Mesendoderm (in vitro differentiated cells): ENCODE data around the gene ERBB4.
"Not testable (repeated sequence)": the region's sequence is repeated elsewhere in the genome, so short reads cannot be mapped to it uniquely, and the experiment has no call there.

Experiments
- DNase-seq: peaks from one replicate; pipeline ENCODE4 v3.0.0; 2013
- H2AK5ac ChIP-seq: 2 replicates; pipeline ENCODE4 v1.6.1; 2013; ENCODE audit warnings: low read length, inconsistent platforms
- H2BK120ac ChIP-seq: 2 replicates; pipeline ENCODE4 v1.6.1; 2013; ENCODE audit warnings: low read depth, mild to moderate bottlenecking, low read length, moderate library complexity, mixed read lengths
- H2BK15ac ChIP-seq: replicated peaks from 2 replicates; pipeline ENCODE4 v1.6.1; 2013; ENCODE audit warnings: low read depth, mild to moderate bottlenecking, moderate library complexity
- H2BK5ac ChIP-seq: 2 replicates; pipeline ENCODE4 v1.6.1; 2013; ENCODE audit warnings: low read length, inconsistent platforms
- H3K18ac ChIP-seq: 2 replicates; pipeline ENCODE4 v1.6.1; 2013; ENCODE audit warnings: mild to moderate bottlenecking, low read length, mixed read lengths
- H3K23ac ChIP-seq: one replicate; pipeline ENCODE4 v1.6.1; 2013; ENCODE audit warnings: low read length
- H3K27ac ChIP-seq: 2 replicates; pipeline ENCODE4 v1.5.1; 2013; ENCODE audit warnings: low read depth, mild to moderate bottlenecking, inconsistent platforms, low read length, moderate library complexity
- H3K27me3 ChIP-seq: 2 replicates; pipeline ENCODE4 v1.6.1; 2013; ENCODE audit warnings: low read length, control low read depth, mild to moderate bottlenecking, inconsistent platforms; ENCODE audit not compliant: insufficient read depth, poor library complexity
- H3K36me3 ChIP-seq: 2 replicates; pipeline ENCODE4 v1.6.1; 2013; ENCODE audit warnings: low read length, inconsistent platforms; ENCODE audit not compliant: control insufficient read depth, insufficient read depth
- H3K4ac ChIP-seq: one replicate; pipeline ENCODE4 v1.6.1; 2013; ENCODE audit warnings: low read depth, mild to moderate bottlenecking, low read length, moderate library complexity
- H3K4me1 ChIP-seq: 2 replicates; pipeline ENCODE4 v1.6.1; 2013; ENCODE audit warnings: low read depth, low read length, inconsistent platforms; ENCODE audit not compliant: control insufficient read depth
- H3K4me2 ChIP-seq: 2 replicates; pipeline ENCODE4 v1.6.1; 2013; ENCODE audit warnings: low read length
- H3K4me3 ChIP-seq: 2 replicates; pipeline ENCODE4 v1.5.1; 2013; ENCODE audit warnings: mild to moderate bottlenecking, low read length
- H3K56ac ChIP-seq: one replicate; pipeline ENCODE4 v1.6.1; 2013; ENCODE audit warnings: low read length
- H3K79me1 ChIP-seq: 2 replicates; pipeline ENCODE4 v1.6.1; 2013; ENCODE audit warnings: low read length, inconsistent platforms
- H3K79me2 ChIP-seq: 2 replicates; pipeline ENCODE4 v1.6.1; 2013; ENCODE audit warnings: mild to moderate bottlenecking, low read length; ENCODE audit not compliant: control insufficient read depth, insufficient read depth
- H3K9ac ChIP-seq: 2 replicates; pipeline ENCODE4 v1.6.1; 2013; ENCODE audit warnings: low read length, inconsistent platforms
- H4K5ac ChIP-seq: one replicate; pipeline ENCODE4 v1.6.1; 2013; ENCODE audit warnings: low read length
- H4K8ac ChIP-seq: one replicate; pipeline ENCODE4 v1.6.1; 2013; ENCODE audit warnings: low read depth, mild to moderate bottlenecking, control low read depth, low read length, moderate library complexity
- WGBS: extraction: QIAGEN DNeasy Blood & Tissue Kit; methylation state at CpG from one replicate; pipeline ENCODE4 v1.1.7; 2013; ENCODE audit warnings: low lambda C conversion rate, missing lambda C conversion rate; ENCODE audit not compliant: insufficient coverage; ENCODE audit errors: extremely low coverage; 5-methylcytosine and 5-hydroxymethylcytosine counted together

Gene ERBB4

DNA sequence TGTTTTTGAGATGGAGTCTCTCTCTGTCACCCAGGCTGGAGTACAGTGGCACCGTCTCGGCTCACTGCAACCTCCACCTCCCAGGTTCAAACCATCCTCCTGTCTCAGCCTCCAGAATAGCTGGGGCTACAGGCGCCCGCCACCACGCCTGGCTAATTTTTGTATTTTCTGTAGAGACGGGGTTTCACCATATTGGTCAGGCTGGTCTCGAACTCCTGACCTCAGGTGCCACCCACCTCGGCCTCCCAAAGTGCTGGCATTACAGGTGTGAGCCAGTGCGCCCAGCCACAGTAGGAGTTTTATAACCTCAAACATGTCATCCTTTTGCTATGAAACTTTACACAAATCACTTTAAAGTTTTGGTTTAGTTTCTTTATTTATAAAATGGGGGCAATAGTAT lies 816.7 kb downstream of the ERBB4 start:
- not testable (repeated sequence) for H3K4me3 ChIP-seq, DNase-seq, H3K36me3 ChIP-seq, H3K27me3 ChIP-seq, H3K4ac ChIP-seq, H4K5ac ChIP-seq, H4K8ac ChIP-seq, H3K4me2 ChIP-seq, H2AK5ac ChIP-seq, H3K56ac ChIP-seq, H2BK120ac ChIP-seq, H3K79me1 ChIP-seq, H3K9ac ChIP-seq, H3K4me1 ChIP-seq, H3K23ac ChIP-seq, H3K27ac ChIP-seq, H2BK5ac ChIP-seq, H2BK15ac ChIP-seq, H3K18ac ChIP-seq, H3K79me2 ChIP-seq
- no CpG with 5 or more reads among the region's 9 CpGs for WGBS

DNA sequence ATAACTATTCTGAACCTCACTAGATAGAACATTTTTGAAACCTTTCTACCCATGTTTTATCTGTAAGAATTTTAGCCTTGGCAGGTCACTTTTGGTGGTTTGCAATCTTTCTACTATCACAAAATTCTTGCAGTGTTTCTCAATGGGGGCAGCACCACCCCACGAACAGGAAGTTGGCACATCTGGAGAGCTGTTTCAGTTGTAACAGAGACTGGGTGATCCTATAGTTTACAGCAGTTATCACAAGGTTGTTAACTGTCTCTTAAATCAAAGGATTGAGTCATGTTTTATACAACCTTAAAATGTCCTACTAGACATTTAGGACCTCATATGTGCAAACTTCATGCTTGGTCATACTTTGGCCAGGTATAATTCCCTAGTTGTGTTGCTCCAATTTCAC lies 829.2 kb downstream of the ERBB4 start:
- H3K4me1 ChIP-seq, result no peaks in the 10 kb centered on the region
- no peak overlapping the region for H2AK5ac ChIP-seq
- no peak overlapping the region for H2BK120ac ChIP-seq
- no peaks in the 10 kb centered on the region for H3K27me3 ChIP-seq
- H3K79me1 ChIP-seq, result no peaks in the 10 kb centered on the region
- H3K4ac ChIP-seq, result no peak overlapping the region
- H3K36me3 ChIP-seq, result no peaks in the 10 kb centered on the region
- no peak overlapping the region for H2BK15ac ChIP-seq
- WGBS, result no CpG with 5 or more reads among the region's 1 CpG
- no peak overlapping the region for H3K4me3 ChIP-seq
- H4K8ac ChIP-seq, result no peak overlapping the region
- no peak overlapping the region for H3K4me2 ChIP-seq
- no peak overlapping the region for H3K27ac ChIP-seq
- H3K23ac ChIP-seq, result no peak overlapping the region
- no peaks in the 10 kb centered on the region for H3K79me2 ChIP-seq
- H4K5ac ChIP-seq, result no peak overlapping the region
- no peak overlapping the region for H3K9ac ChIP-seq
- no peak for DNase-seq
- no peak overlapping the region for H3K18ac ChIP-seq
- no peak overlapping the region for H3K56ac ChIP-seq
- no peak overlapping the region for H2BK5ac ChIP-seq

DNA sequence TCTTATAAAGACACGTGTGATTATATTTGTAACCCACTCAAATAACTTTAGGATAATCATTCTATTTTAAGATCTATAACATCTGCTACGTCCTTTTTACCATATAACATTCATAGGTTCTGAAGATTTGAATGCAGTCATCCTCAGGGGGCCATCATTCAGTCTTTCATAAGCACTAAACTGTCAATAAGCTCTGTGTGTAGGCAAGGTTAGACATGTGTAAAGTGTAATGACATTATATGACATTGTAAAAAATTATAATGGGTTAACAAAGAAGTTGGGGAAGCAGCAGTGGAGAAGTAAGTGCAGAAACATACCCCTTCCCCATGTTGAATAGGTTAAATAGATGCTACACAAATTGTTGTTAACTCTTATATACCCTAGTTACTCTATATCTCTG lies 845.9 kb downstream of the ERBB4 start:
- Histone ChIP-seq H3K36me3 (no peaks in the 10 kb centered on the region), H3K79me2 (no peaks in the 10 kb centered on the region), H3K27ac (no peak overlapping the region), H3K4me3 (no peak overlapping the region), H4K5ac (no peak overlapping the region), H2AK5ac (no peak overlapping the region), H4K8ac (no peak overlapping the region), H2BK5ac (no peak overlapping the region), H3K9ac (no peak overlapping the region), H3K23ac (no peak overlapping the region), H3K4ac (no peak overlapping the region), H3K79me1 (no peaks in the 10 kb centered on the region), H3K56ac (no peak overlapping the region), H3K4me1 (no peaks in the 10 kb centered on the region), H2BK120ac (no peak overlapping the region), H3K4me2 (no peak overlapping the region), H3K27me3 (no peaks in the 10 kb centered on the region), H2BK15ac (no peak overlapping the region), H3K18ac (no peak overlapping the region)
- no CpG with 5 or more reads among the region's 2 CpGs for WGBS
- no peak for DNase-seq

DNA sequence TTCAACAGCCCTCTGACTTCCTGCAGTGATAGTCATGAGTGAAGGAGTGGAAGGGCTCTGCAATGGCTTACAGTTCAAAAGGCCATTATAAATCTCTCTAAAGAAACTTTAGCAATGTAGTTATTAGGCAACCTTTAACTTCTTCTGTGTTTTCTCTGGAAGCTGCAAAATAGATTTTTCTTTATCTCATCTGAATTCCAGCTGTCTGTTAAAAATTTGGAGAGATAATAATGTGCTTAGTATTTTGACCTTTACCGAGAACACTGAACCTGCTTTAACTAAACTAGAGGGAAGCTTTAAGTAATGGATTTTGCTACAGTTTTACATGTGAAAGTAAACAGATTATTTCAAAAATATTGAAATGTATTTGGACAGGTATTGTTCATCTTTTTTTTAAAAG lies 847.9 kb downstream of the ERBB4 start:
- H3K4me2 ChIP-seq, result no peak overlapping the region
- H3K23ac ChIP-seq, result no peak overlapping the region
- no peak overlapping the region for H3K27ac ChIP-seq
- H3K79me1 ChIP-seq, result no peaks in the 10 kb centered on the region
- H3K79me2 ChIP-seq, result no peaks in the 10 kb centered on the region
- no peak overlapping the region for H2AK5ac ChIP-seq
- H3K18ac ChIP-seq, result no peak overlapping the region
- no CpG with 5 or more reads among the region's 1 CpG for WGBS
- H3K56ac ChIP-seq, result no peak overlapping the region
- H4K8ac ChIP-seq, result no peak overlapping the region
- no peak for DNase-seq
- no peak overlapping the region for H3K4ac ChIP-seq
- no peaks in the 10 kb centered on the region for H3K4me1 ChIP-seq
- no peak overlapping the region for H2BK5ac ChIP-seq
- no peak overlapping the region for H2BK15ac ChIP-seq
- H3K9ac ChIP-seq, result no peak overlapping the region
- no peak overlapping the region for H2BK120ac ChIP-seq
- H4K5ac ChIP-seq, result no peak overlapping the region
- no peaks in the 10 kb centered on the region for H3K36me3 ChIP-seq
- no peak overlapping the region for H3K4me3 ChIP-seq
- no peaks in the 10 kb centered on the region for H3K27me3 ChIP-seq

DNA sequence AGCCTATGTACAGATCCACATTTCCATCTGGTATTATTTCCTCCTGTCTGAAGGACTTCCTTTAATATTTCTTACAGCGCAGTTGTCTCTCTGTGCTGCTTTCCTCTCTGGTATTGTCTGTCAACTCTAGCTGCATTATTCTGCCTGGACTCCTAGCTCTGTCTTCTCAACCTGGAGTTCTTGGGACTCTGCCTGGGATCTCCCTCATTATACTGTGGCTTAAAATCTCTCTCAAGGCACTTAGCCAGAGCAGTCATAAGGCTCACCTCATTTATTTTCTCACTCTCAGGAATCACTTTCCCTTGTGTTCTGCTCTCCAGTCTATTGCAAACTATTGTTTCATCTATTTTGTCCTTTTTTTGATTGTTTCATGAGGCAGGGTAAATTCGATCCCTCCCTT lies 850.4 kb downstream of the ERBB4 start:
- WGBS, result no CpG with 5 or more reads among the region's 2 CpGs
- Histone ChIP-seq H3K27ac (no peak overlapping the region), H3K36me3 (no peaks in the 10 kb centered on the region), H3K9ac (no peak overlapping the region), H3K79me1 (no peaks in the 10 kb centered on the region), H4K8ac (no peak overlapping the region), H3K79me2 (no peaks in the 10 kb centered on the region), H3K4me1 (no peaks in the 10 kb centered on the region), H2BK120ac (no peak overlapping the region), H3K18ac (no peak overlapping the region), H3K23ac (no peak overlapping the region), H3K4me3 (no peak overlapping the region), H2BK15ac (no peak overlapping the region), H4K5ac (no peak overlapping the region), H2BK5ac (no peak overlapping the region), H3K4ac (no peak overlapping the region), H3K27me3 (no peaks in the 10 kb centered on the region), H3K56ac (no peak overlapping the region), H3K4me2 (no peak overlapping the region), H2AK5ac (no peak overlapping the region)
- DNase-seq, result no peak

DNA sequence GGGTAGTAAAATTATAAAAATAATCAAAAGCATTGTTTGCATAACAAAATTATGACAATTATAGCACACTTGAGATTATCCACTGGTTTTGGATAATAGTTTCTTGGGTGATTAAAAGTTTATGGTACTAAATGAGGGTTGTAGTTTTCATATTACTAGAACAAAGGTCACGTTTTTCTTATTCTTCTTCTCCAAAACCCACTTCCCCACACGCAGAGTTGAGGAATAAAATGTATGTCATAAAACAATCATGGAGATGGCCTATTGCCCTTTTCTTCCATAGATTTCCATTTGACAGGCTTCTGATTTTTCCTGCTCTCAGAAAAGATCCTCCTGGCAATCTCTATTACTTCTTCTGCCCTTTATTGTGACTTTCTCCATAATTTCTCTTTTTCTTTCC lies 863.9 kb downstream of the ERBB4 start:
- H2BK15ac ChIP-seq, result no peak overlapping the region

More for the DNA sequence above, 863.9 kb downstream of the ERBB4 start:
- DNase-seq, result no peak
- WGBS, result no CpG with 5 or more reads among the region's 2 CpGs
- Histone ChIP-seq H3K79me1 (no peaks in the 10 kb centered on the region), H3K27me3 (no peaks in the 10 kb centered on the region), H3K4me1 (no peaks in the 10 kb centered on the region), H4K8ac (no peak overlapping the region), H3K4me2 (no peak overlapping the region), H3K79me2 (no peaks in the 10 kb centered on the region), H3K36me3 (no peaks in the 10 kb centered on the region), H3K18ac (no peak overlapping the region), H2AK5ac (no peak overlapping the region), H3K9ac (no peak overlapping the region), H3K27ac (no peak overlapping the region), H2BK5ac (no peak overlapping the region), H3K4me3 (no peak overlapping the region), H3K4ac (no peak overlapping the region), H3K56ac (no peak overlapping the region), H3K23ac (no peak overlapping the region), H4K5ac (no peak overlapping the region), H2BK120ac (no peak overlapping the region)
